ENCODE data around the gene HACD2.

GRCh38 chr3:123457841-123458240, 127.0 kb downstream of the HACD2 start:
- TF ChIP-seq CTCF (IDR thresholded peaks at IDR 0.05) (no peak), RFX5 (IDR thresholded peaks at IDR 0.05; ENCODE audit: low read length) (no peak), USF2 (IDR thresholded peaks at IDR 0.05; ENCODE audit: borderline replicate concordance, low read depth, low read length) (no peak), RCOR1 (IDR thresholded peaks at IDR 0.05; ENCODE audit: low read length) (no peak), TEAD4 (IDR thresholded peaks at IDR 0.05; ENCODE audit: borderline replicate concordance, insufficient read depth) (no peak)

All from SK-N-SH (cell line).